ENCODE results near the gene NOS1AP. TPM values are rescaled to one million over a fixed set of nuclear protein-coding genes. Genes with fewer than 3 reads are reported as not detected.

NOS1AP gene
- total RNA-seq, 1 experiment from 2014 or later: 9.9 TPM

DNA sequence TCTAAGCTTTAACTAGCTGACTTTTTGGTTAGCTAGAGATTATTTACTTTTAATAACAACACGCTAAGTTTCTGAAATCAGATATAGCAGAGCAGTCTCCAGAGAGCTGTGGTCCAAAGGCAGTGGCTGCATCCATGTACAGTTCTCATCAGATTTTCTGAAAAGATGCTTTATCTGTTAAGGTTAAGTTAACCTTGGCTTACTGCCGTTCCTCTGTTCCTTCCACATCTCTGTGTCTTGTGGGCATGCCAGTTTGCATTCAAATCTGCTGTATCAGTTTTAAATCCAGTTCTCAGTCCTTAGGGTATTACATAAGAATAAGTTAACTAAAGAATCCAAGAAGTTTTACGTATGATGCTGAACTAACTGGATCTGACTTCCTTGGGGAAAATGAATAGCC lies 260.3 kb downstream of the NOS1AP start:
- no peak for DNase-seq
- TF ChIP-seq, protein P1, sequence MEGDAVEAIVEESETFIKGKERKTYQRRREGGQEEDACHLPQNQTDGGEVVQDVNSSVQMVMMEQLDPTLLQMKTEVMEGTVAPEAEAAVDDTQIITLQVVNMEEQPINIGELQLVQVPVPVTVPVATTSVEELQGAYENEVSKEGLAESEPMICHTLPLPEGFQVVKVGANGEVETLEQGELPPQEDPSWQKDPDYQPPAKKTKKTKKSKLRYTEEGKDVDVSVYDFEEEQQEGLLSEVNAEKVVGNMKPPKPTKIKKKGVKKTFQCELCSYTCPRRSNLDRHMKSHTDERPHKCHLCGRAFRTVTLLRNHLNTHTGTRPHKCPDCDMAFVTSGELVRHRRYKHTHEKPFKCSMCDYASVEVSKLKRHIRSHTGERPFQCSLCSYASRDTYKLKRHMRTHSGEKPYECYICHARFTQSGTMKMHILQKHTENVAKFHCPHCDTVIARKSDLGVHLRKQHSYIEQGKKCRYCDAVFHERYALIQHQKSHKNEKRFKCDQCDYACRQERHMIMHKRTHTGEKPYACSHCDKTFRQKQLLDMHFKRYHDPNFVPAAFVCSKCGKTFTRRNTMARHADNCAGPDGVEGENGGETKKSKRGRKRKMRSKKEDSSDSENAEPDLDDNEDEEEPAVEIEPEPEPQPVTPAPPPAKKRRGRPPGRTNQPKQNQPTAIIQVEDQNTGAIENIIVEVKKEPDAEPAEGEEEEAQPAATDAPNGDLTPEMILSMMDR (IDR thresholded peaks at IDR 0.05; ENCODE audit: unreplicated experiment): no peak
- intact Hi-C loops (cut with micrococcal nuclease; ENCODE audit: unreplicated experiment): no loop called here
- Mint-ChIP-seq H3K27me3 (ENCODE audit: unreplicated experiment) (no peaks in the 10 kb centered on the region), H3K36me3 (ENCODE audit: insufficient read depth, unreplicated experiment) (no peaks in the 10 kb centered on the region), H3K9me3 (ENCODE audit: low read depth, unreplicated experiment) (no peaks in the 10 kb centered on the region), H3K27ac (ENCODE audit: unreplicated experiment) (no peak overlapping the region), H3K4me1 (ENCODE audit: low read depth, unreplicated experiment) (peaks cover 12% of the 10 kb centered on the region), H3K4me3 (ENCODE audit: low read depth, unreplicated experiment) (no peak overlapping the region)
- BruUV-seq (replicated peaks): no TSS peak
- CTCF ChIA-PET: no interaction called here

DNA sequence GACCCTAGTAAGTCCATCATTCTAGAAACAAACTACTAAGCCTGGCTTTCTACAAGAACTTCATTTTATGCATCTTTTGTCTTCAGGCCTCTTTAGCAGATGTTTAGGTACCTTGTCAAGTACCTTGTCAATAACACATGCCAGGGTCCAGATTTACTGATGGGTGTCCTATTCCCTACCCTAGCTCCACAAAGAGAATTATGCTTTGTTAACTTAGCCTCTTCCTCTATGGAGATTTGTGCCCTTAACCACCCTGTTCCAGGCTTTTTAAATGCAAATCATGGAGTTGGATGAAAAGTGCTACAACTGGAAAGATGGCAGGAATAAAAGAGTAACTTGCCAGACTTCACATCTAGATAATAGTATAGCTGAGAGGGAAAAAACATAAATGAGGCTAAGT lies 264.5 kb downstream of the NOS1AP start:
- no peaks in the 10 kb centered on the region for H3K4me1 Mint-ChIP-seq (ENCODE audit: low read depth, unreplicated experiment)
- no peaks in the 10 kb centered on the region for H3K36me3 Mint-ChIP-seq (ENCODE audit: insufficient read depth, unreplicated experiment)
- intact Hi-C loops (cut with micrococcal nuclease; ENCODE audit: unreplicated experiment): no loop called here
- TF ChIP-seq, protein P1 (IDR thresholded peaks at IDR 0.05; ENCODE audit: unreplicated experiment): no peak
- H3K9me3 Mint-ChIP-seq (ENCODE audit: low read depth, unreplicated experiment): no peaks in the 10 kb centered on the region
- H3K27me3 Mint-ChIP-seq (ENCODE audit: unreplicated experiment): no peaks in the 10 kb centered on the region
- DNase-seq: no peak
- no TSS peak for BruUV-seq (replicated peaks)
- no peak overlapping the region for H3K27ac Mint-ChIP-seq (ENCODE audit: unreplicated experiment)
- no peak overlapping the region for H3K4me3 Mint-ChIP-seq (ENCODE audit: low read depth, unreplicated experiment)
- CTCF ChIA-PET: no interaction called here

DNA sequence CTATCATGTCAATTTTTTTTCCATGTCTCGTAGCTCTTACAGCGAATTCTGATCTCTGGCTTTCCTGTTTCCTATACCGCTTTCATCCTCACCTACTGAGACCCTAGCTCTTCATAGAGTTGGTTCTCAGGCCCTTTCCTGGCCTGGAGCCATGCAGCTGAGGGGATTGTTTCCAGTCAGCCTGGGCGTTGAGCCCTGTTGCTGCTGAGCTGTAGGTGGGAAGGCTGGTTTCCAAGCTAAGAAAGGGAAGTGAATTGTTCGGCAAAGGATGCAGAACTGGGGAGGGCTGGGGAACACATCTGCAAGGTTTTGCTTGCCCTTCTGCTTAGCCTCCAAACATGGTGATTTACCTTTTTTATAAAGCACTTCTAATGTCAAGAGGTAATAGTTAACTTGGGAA lies 265.6 kb downstream of the NOS1AP start:
- Mint-ChIP-seq H3K27ac (ENCODE audit: unreplicated experiment) (no peak overlapping the region), H3K36me3 (ENCODE audit: insufficient read depth, unreplicated experiment) (no peaks in the 10 kb centered on the region), H3K27me3 (ENCODE audit: unreplicated experiment) (no peaks in the 10 kb centered on the region), H3K4me1 (ENCODE audit: low read depth, unreplicated experiment) (no peaks in the 10 kb centered on the region), H3K9me3 (ENCODE audit: low read depth, unreplicated experiment) (no peaks in the 10 kb centered on the region), H3K4me3 (ENCODE audit: low read depth, unreplicated experiment) (no peak overlapping the region)
- DNase-seq: no peak
- TF ChIP-seq, protein P1 (IDR thresholded peaks at IDR 0.05; ENCODE audit: unreplicated experiment): no peak
- CTCF ChIA-PET: interaction anchor here (0.7 kb wide), 1 partner anchor 613 kb away, joined by 3 read pairs; no protein-coding TSS in a partner anchor
- no TSS peak for BruUV-seq (replicated peaks)
- intact Hi-C loops (cut with micrococcal nuclease; ENCODE audit: unreplicated experiment): no loop called here

DNA sequence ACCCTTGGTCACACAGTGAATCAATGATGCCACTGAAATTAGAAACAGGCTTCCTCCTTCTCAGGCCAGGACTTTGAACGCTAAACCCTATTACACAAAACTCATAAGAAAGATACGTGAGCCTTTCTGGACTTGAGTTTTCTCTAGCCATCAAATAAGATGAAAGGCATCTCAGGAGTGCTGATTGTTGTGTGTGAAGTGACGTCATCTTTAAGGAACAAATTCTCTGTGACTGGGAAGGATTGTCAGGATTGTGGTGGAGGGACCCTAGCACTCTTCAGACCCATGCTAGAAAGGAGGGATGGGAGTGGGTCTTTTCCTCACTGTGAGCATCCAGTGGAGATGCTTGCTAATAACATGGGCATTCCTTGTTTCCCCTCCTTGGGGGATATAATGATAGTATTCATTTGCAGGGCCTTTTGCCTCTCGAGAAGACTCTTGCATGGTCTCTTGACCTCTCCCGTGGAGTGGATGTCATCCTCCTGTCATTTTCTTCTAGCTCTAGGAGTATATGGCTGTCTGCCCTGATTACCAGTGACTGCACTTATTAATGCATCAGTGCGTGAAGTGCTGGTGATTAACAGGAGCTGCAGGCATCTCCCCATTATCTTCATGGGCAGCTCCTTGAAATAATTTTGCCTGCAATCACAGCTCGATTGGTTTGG lies 267.3 kb downstream of the NOS1AP start:
- BruUV-seq (replicated peaks): no TSS peak
- DNase-seq: no peak
- no peak overlapping the region for H3K4me3 Mint-ChIP-seq (ENCODE audit: low read depth, unreplicated experiment)
- H3K36me3 Mint-ChIP-seq (ENCODE audit: insufficient read depth, unreplicated experiment): no peaks in the 10 kb centered on the region
- no peaks in the 10 kb centered on the region for H3K9me3 Mint-ChIP-seq (ENCODE audit: low read depth, unreplicated experiment)
- TF ChIP-seq, protein P1 (IDR thresholded peaks at IDR 0.05; ENCODE audit: unreplicated experiment): no peak
- no peaks in the 10 kb centered on the region for H3K27me3 Mint-ChIP-seq (ENCODE audit: unreplicated experiment)
- no peak overlapping the region for H3K27ac Mint-ChIP-seq (ENCODE audit: unreplicated experiment)
- no peaks in the 10 kb centered on the region for H3K4me1 Mint-ChIP-seq (ENCODE audit: low read depth, unreplicated experiment)
- intact Hi-C loops (cut with micrococcal nuclease; ENCODE audit: unreplicated experiment): no loop called here
- CTCF ChIA-PET: no interaction called here

Data from Calu3 (cell line).